Testis (tissue), 2 donors: ENCODE results near the gene MEDAG.

ENCODE experiments used
- POLR2A ChIP-seq: fragments of 450-650 bp; IDR thresholded peaks from one replicate; pipeline ENCODE4 v1.6.1; 2017; ENCODE audit warnings: antibody characterized with exemption, mild to moderate bottlenecking, moderate library complexity
- TF ChIP-seq, protein P1 (sequence below), 3 experiments: fragments of 450-650 bp in 2 of 3; fragments of 200-600 bp in 1 of 3; sonication (generic) in 1 of 3; IDR thresholded peaks; one replicate each; pipeline ENCODE4 v1.5.1; 2016 to 2019; ENCODE audit warnings: antibody characterized with exemption in 3 of 3, mild to moderate bottlenecking in 2 of 3, moderate library complexity in 1 of 3

DNA sequence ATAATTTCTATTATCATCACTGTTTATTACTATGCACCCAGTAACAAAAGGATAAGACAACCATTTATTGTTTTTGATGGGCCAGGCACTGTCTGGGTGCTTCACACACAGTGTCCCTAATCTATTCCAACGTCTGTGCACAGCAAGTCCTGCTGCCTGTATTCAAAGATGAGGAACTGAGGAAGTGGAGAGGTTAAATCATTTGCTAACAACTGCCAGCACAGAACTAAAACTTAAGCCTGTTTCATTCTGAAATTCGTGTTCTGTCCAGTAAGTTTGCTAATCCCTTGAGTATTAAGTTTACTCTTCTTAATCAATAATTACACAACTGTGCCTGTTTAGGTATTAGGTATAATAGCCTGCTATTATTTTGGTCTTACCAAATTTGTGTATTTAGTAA, 68.3 kb downstream of the MEDAG start:
- no peak for TF ChIP-seq POLR2A
- TF ChIP-seq, protein P1, sequence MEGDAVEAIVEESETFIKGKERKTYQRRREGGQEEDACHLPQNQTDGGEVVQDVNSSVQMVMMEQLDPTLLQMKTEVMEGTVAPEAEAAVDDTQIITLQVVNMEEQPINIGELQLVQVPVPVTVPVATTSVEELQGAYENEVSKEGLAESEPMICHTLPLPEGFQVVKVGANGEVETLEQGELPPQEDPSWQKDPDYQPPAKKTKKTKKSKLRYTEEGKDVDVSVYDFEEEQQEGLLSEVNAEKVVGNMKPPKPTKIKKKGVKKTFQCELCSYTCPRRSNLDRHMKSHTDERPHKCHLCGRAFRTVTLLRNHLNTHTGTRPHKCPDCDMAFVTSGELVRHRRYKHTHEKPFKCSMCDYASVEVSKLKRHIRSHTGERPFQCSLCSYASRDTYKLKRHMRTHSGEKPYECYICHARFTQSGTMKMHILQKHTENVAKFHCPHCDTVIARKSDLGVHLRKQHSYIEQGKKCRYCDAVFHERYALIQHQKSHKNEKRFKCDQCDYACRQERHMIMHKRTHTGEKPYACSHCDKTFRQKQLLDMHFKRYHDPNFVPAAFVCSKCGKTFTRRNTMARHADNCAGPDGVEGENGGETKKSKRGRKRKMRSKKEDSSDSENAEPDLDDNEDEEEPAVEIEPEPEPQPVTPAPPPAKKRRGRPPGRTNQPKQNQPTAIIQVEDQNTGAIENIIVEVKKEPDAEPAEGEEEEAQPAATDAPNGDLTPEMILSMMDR (IDR thresholded peaks at IDR 0.05): no peak
